HG03175 (cell line): Measurements from ENCODE around the gene RAB35.

Experiments
- ATAC-seq: cut with Tn5 transposase; IDR thresholded peaks from one replicate; pipeline ENCODE4 v1.9.1; 2021; ENCODE audit warnings: mild to moderate bottlenecking, moderate library complexity; ENCODE audit not compliant: unreplicated experiment

RAB35 gene

GRCh38 chr12:120134307-120134980, 17.9 kb upstream of the RAB35 start:
- no peak for ATAC-seq

- ATAC-seq: peak; percentile 94
These were observed 16.4 kb upstream of the RAB35 start for GRCh38 chr12:120132863-120133385.

- ATAC-seq: no peak
These were observed 15.7 kb upstream of the RAB35 start for GRCh38 chr12:120132054-120132836.

GRCh38 chr12:120131116-120131515, 14.6 kb upstream of the RAB35 start:
- ATAC-seq: no peak

- ATAC-seq: no peak
These were observed 13.5 kb upstream of the RAB35 start for GRCh38 chr12:120130011-120130410.

- no peak for ATAC-seq
These were observed 10.1 kb upstream of the RAB35 start for GRCh38 chr12:120126635-120127005.

GRCh38 chr12:120125792-120126634, 9.5 kb upstream of the RAB35 start:
- no peak for ATAC-seq

GRCh38 chr12:120125029-120125428, 8.5 kb upstream of the RAB35 start:
- ATAC-seq: no peak

GRCh38 chr12:120121766-120122293, 5.3 kb upstream of the RAB35 start:
- ATAC-seq: peak; percentile 51

GRCh38 chr12:120121343-120121742, 4.8 kb upstream of the RAB35 start:
- no peak for ATAC-seq

GRCh38 chr12:120119271-120119973, 2.9 kb upstream of the RAB35 start:
- peak; percentile 22 for ATAC-seq

- no peak for ATAC-seq
These were observed 1.9 kb upstream of the RAB35 start for GRCh38 chr12:120118321-120119061.

GRCh38 chr12:120117961-120118320, 1.4 kb upstream of the RAB35 start:
- ATAC-seq: no peak

- peak; percentile 42 for ATAC-seq
These were observed 469 bp upstream of the RAB35 start for GRCh38 chr12:120116792-120117651.

- peak; percentile 15 for ATAC-seq
These were observed 687 bp downstream of the RAB35 start for GRCh38 chr12:120115692-120116440.

- no peak for ATAC-seq
These were observed 1.5 kb downstream of the RAB35 start for GRCh38 chr12:120115066-120115465.

GRCh38 chr12:120110550-120111501, 5.7 kb downstream of the RAB35 start:
- ATAC-seq: peak; percentile 81
